ENCODE data around the gene CALB2.

CALB2 gene

DNA sequence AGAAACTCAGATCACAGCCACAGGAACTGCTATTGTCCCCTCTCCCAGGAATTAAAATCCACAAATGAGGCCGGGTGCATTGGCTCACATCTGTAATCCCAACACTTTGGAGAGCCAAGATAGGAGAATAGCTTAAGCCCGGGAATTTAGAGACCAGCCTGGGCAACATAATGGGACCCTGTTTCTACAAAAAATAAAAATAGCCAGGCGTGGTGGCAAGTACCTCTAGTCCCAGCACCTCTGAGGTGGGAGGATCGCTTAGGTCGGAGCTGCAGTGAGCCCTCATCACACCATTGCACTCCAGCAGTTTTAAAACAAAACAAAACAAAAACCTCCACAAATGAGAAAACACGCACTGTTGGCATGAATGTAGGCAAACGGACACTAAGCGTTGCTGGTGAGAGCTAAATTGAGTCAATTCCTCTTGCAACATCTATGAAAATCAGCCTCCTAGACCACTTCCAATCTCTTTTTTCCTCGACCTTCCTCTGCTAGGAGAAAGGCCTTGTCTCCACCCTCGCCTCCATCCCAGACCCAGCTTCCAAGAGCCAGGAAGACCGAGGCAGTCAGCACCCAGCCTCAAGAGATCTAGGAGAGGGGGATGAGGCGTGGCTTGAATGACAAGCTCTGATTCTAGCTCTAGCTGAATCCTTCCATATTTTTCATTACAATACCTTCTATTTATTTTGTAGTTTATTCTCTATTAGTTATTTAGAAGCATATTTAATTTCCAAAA is 68.5 kb downstream of the CALB2 start:
- DNase-seq (ENCODE audit: low read depth in 2 of 2): no peak

GRCh38 chr16:71428385-71428784 is 69.9 kb downstream of the CALB2 start:
- DNase-seq (ENCODE audit: low read depth in 2 of 2): no peak

DNA sequence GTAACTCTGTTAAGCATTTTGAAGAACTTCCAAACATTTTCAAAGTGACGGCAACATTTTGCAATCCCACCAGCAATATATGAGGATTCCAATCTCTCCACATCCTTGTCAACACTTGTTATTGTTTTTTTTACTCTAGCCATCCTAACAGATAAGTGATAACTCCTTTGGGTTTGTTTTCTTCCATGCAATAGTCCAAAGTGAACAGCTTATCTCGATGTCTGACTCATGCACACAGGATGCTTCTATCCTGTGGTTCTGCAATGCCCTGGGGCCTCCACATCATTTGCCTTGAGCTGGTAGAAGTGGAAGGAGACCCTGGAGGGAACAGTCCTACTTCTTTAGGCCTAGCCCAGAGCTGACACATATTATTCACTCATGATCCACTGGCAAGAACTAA is 70.4 kb downstream of the CALB2 start:
- DNase-seq (ENCODE audit: low read depth in 2 of 2): no peak

- DNase-seq (ENCODE audit: low read depth in 2 of 2): no peak
These were observed 71.1 kb downstream of the CALB2 start for GRCh38 chr16:71429581-71429980.

- DNase-seq (ENCODE audit: low read depth in 2 of 2): no peak
These were observed 72.2 kb downstream of the CALB2 start for GRCh38 chr16:71430744-71431143.

GRCh38 chr16:71431176-71431575 is 72.7 kb downstream of the CALB2 start:
- no peak for DNase-seq (ENCODE audit: low read depth in 2 of 2)

GRCh38 chr16:71431991-71432390 is 73.5 kb downstream of the CALB2 start:
- no peak for DNase-seq (ENCODE audit: low read depth in 2 of 2)

DNA sequence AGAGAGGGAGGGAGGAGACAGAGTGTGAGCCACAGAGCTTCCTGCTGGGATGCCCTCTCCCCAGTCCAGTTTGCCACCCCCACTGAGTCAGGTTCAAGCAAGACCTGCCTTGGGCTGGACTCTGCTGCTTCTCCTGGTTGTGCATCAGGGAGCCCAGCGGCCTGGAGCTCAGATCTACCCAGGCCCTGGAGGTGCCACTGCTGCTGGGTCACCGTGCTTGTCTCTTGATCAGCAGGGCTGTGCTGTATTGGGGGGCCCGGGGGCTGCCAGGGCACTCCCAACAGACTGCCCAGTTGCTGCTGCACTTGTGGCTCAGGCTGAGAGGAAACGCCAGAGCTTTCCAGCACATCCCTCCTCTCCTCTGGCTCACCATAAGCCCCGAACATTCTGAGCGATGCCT is 74.4 kb downstream of the CALB2 start:
- no peak for DNase-seq (ENCODE audit: low read depth in 2 of 2)

GRCh38 chr16:71436473-71436872 is 78.0 kb downstream of the CALB2 start:
- no peak for DNase-seq (ENCODE audit: low read depth in 2 of 2)

- DNase-seq (ENCODE audit: low read depth in 2 of 2): no peak
These were observed 81.0 kb downstream of the CALB2 start for GRCh38 chr16:71439523-71439922.

All from stimulated activated CD4-positive, alpha-beta T cell treated with anti-CD3 and anti-CD28 coated beads, Interleukin-15, amount 100 ng/mL, for 48 hours (primary cell).